Fibroblast of lung (primary cell): Measurements from ENCODE around the gene VWF. TPM values are rescaled to one million over a fixed set of nuclear protein-coding genes. Genes with fewer than 3 reads are reported as not detected.
A peak's percentile ranks its signal among the peaks of the same experiment; 100 is the strongest.

Source experiments
- DNase-seq, 2 donors: peaks; one replicate each; pipeline versions ENCODE4 v3.0.0 to v3.0.0-alpha.2; 2010; ENCODE audit warnings: low read depth in 2 of 2
- H2AFZ ChIP-seq: 2 replicates; pipeline ENCODE4 v1.5.1; 2012; ENCODE audit warnings: low read length, control low read depth, inconsistent platforms
- H3K27ac ChIP-seq: 2 replicates; pipeline ENCODE4 v1.5.1; 2011; ENCODE audit warnings: low read length, control low read depth; ENCODE audit not compliant: insufficient read depth
- H3K27me3 ChIP-seq: 2 replicates; pipeline ENCODE4 v1.5.1; 2011; ENCODE audit warnings: mild to moderate bottlenecking, low read length; ENCODE audit not compliant: control insufficient read depth, insufficient read depth
- H3K36me3 ChIP-seq: 2 replicates; pipeline ENCODE4 v1.5.1; 2011; ENCODE audit warnings: low read length; ENCODE audit not compliant: control insufficient read depth, insufficient read depth
- H3K4me1 ChIP-seq: 2 replicates; pipeline ENCODE4 v1.5.1; 2011; ENCODE audit warnings: low read length; ENCODE audit not compliant: control insufficient read depth, insufficient read depth; ENCODE audit errors: extremely low read depth
- H3K4me2 ChIP-seq: 2 replicates; pipeline ENCODE4 v1.5.1; 2011; ENCODE audit warnings: low read length, control low read depth; ENCODE audit not compliant: insufficient read depth; ENCODE audit errors: extremely low read depth
- H3K4me3 ChIP-seq, 4 experiments: fragments of 200-600 bp in 1 of 4; sonication (generic) in 1 of 4; replicated peaks in 1 of 4; 2 replicates each; pipeline ENCODE4 v1.5.1; 2011 to 2016; ENCODE audit warnings: low read length in 4 of 4, low read depth in 3 of 4, mild to moderate bottlenecking in 3 of 4, control low read depth in 2 of 4, inconsistent platforms in 1 of 4, mixed read lengths in 1 of 4; ENCODE audit not compliant: insufficient read depth in 1 of 4; ENCODE audit errors: control extremely low read depth in 1 of 4
- H3K79me2 ChIP-seq: 2 replicates; pipeline ENCODE4 v1.5.1; 2012; ENCODE audit warnings: mild to moderate bottlenecking, low read length, inconsistent platforms; ENCODE audit not compliant: control insufficient read depth, insufficient read depth
- H3K9ac ChIP-seq: 2 replicates; pipeline ENCODE4 v1.5.1; 2011; ENCODE audit warnings: mild to moderate bottlenecking, low read length, control low read depth; ENCODE audit not compliant: insufficient read depth
- H3K9me3 ChIP-seq: 2 replicates; pipeline ENCODE4 v1.5.1; 2012; ENCODE audit warnings: low read depth, low read length; ENCODE audit not compliant: control insufficient read depth, insufficient read depth
- H4K20me1 ChIP-seq: 2 replicates; pipeline ENCODE4 v1.5.1; 2011; ENCODE audit warnings: low read length; ENCODE audit not compliant: control insufficient read depth, insufficient read depth; ENCODE audit errors: extremely low read depth
- CTCF ChIP-seq, 2 donors: IDR thresholded peaks in 1 of 2; conservative IDR thresholded peaks in 1 of 2; 1 replicate in 1 of 2; 2 replicates in 1 of 2; pipeline ENCODE4 v1.5.1; 2011 to 2012; ENCODE audit warnings: low read length in 2 of 2, control low read depth in 1 of 2, inconsistent platforms in 1 of 2, low read depth in 1 of 2, mild to moderate bottlenecking in 1 of 2
- EZH2 ChIP-seq: IDR thresholded peaks from 2 replicates; pipeline ENCODE4 v1.5.1; 2012; ENCODE audit warnings: low read length, control low read depth, mild to moderate bottlenecking; ENCODE audit errors: missing control alignments
- polyA plus RNA-seq, 2 donors: library from polyadenylated mRNA; depleted of rRNA in 1 of 2; stranded (reverse) in 1 of 2; unstranded in 1 of 2; fragments of >200 nt; gene quantifications; 2 replicates each; pipeline ENCODE4 v1.2.1, GENCODE V29; 2011 to 2012; ENCODE audit warnings: missing spikeins in 1 of 2
- total RNA-seq: library from RNA; depleted of rRNA; stranded (reverse); fragments of >200 nt; gene quantifications from 2 replicates; pipeline ENCODE4 v1.2.1, GENCODE V29; 2014

VWF gene
- total and polyA plus RNA-seq, 2 donors (not counting 1 experiment from before 2014, with no cell fraction given): 0.15 to 1.7 TPM

- H3K79me2 ChIP-seq: no peaks in the 10 kb centered on the region
- H3K27ac ChIP-seq: no peak overlapping the region
- H2AFZ ChIP-seq: no peak overlapping the region
- TF ChIP-seq EZH2 (no peak), CTCF (conservative IDR thresholded peaks at IDR 0.05 in 1 of 2, IDR thresholded peaks at IDR 0.05 in 1 of 2; ENCODE audit: low read depth in 1 of 2, low read length in 2 of 2) (no peak)
- H3K27me3 ChIP-seq: no peaks in the 10 kb centered on the region
- no peaks in the 10 kb centered on the region for H4K20me1 ChIP-seq
- peaks cover 9% of the 10 kb centered on the region for H3K4me1 ChIP-seq
- no peaks in the 10 kb centered on the region for H3K9me3 ChIP-seq
- H3K4me2 ChIP-seq: no peak overlapping the region
- no peaks in the 10 kb centered on the region for H3K36me3 ChIP-seq
- H3K4me3 ChIP-seq: no peak overlapping the region
- DNase-seq: no peak
- no peak overlapping the region for H3K9ac ChIP-seq
These were observed 80.4 kb downstream of the VWF start for GRCh38 chr12:6044082-6044481.

- Histone ChIP-seq H3K9ac (no peak overlapping the region), H3K4me2 (no peak overlapping the region), H3K27me3 (no peaks in the 10 kb centered on the region), H3K4me3 (no peak overlapping the region), H2AFZ (no peak overlapping the region), H4K20me1 (no peaks in the 10 kb centered on the region), H3K4me1 (peaks cover 5% of the 10 kb centered on the region), H3K9me3 (no peaks in the 10 kb centered on the region), H3K79me2 (no peaks in the 10 kb centered on the region), H3K36me3 (no peaks in the 10 kb centered on the region), H3K27ac (no peak overlapping the region)
- TF ChIP-seq EZH2 (no peak), CTCF (conservative IDR thresholded peaks at IDR 0.05 in 1 of 2, IDR thresholded peaks at IDR 0.05 in 1 of 2; ENCODE audit: low read depth in 1 of 2, low read length in 2 of 2) (no peak)
- DNase-seq: no peak
These were observed 82.0 kb downstream of the VWF start for GRCh38 chr12:6042446-6042845.

- H3K4me3 ChIP-seq: no peak overlapping the region
- no peaks in the 10 kb centered on the region for H3K9me3 ChIP-seq
- H3K27me3 ChIP-seq: no peaks in the 10 kb centered on the region
- H3K27ac ChIP-seq: no peak overlapping the region
- H4K20me1 ChIP-seq: no peaks in the 10 kb centered on the region
- no peaks in the 10 kb centered on the region for H3K79me2 ChIP-seq
- H3K9ac ChIP-seq: no peak overlapping the region
- H2AFZ ChIP-seq: no peak overlapping the region
- H3K4me1 ChIP-seq: peaks cover 1% of the 10 kb centered on the region
- no peak overlapping the region for H3K4me2 ChIP-seq
- no peaks in the 10 kb centered on the region for H3K36me3 ChIP-seq
- peak in 1 of 2 donors; percentile 44 for DNase-seq
- TF ChIP-seq EZH2 (no peak), CTCF (conservative IDR thresholded peaks at IDR 0.05 in 1 of 2, IDR thresholded peaks at IDR 0.05 in 1 of 2; ENCODE audit: low read depth in 1 of 2, low read length in 2 of 2) (no peak)
These were observed 82.6 kb downstream of the VWF start for GRCh38 chr12:6041891-6042290.
